Measurements from ENCODE around the gene COL1A1. TPM values are rescaled to one million over a fixed set of nuclear protein-coding genes. Genes with fewer than 3 reads are reported as not detected.

The COL1A1 gene
- total RNA-seq, 1 donor from 2014 or later: 0.47 TPM

GRCh38 chr17:50213026-50214022 is 11.9 kb upstream of the COL1A1 start:
- intact Hi-C loops (cut with micrococcal nuclease): no loop called here

GRCh38 chr17:50212121-50212843 is 10.9 kb upstream of the COL1A1 start:
- intact Hi-C loops (cut with micrococcal nuclease): no loop called here

GRCh38 chr17:50211249-50212120 is 10.1 kb upstream of the COL1A1 start:
- intact Hi-C loops (cut with micrococcal nuclease): no loop called here

GRCh38 chr17:50210240-50211225 is 9.1 kb upstream of the COL1A1 start:
- intact Hi-C loops (cut with micrococcal nuclease): no loop called here

GRCh38 chr17:50209472-50210239 is 8.2 kb upstream of the COL1A1 start:
- intact Hi-C loops (cut with micrococcal nuclease): no loop called here

GRCh38 chr17:50209133-50209471 is 7.7 kb upstream of the COL1A1 start:
- intact Hi-C loops (cut with micrococcal nuclease): no loop called here

GRCh38 chr17:50208611-50209061 is 7.2 kb upstream of the COL1A1 start:
- intact Hi-C loops (cut with micrococcal nuclease): no loop called here

- intact Hi-C loops (cut with micrococcal nuclease): no loop called here
These were observed 6.5 kb upstream of the COL1A1 start for GRCh38 chr17:50207792-50208567.

- intact Hi-C loops (cut with micrococcal nuclease): no loop called here
These were observed 5.9 kb upstream of the COL1A1 start for GRCh38 chr17:50207315-50207714.

GRCh38 chr17:50206604-50207293 is 5.3 kb upstream of the COL1A1 start:
- intact Hi-C loops (cut with micrococcal nuclease): no loop called here

- intact Hi-C loops (cut with micrococcal nuclease): no loop called here
These were observed 4.6 kb upstream of the COL1A1 start for GRCh38 chr17:50205963-50206505.

GRCh38 chr17:50205111-50205962 is 3.9 kb upstream of the COL1A1 start:
- intact Hi-C loops (cut with micrococcal nuclease): no loop called here

GRCh38 chr17:50204431-50204830 is 3.0 kb upstream of the COL1A1 start:
- intact Hi-C loops (cut with micrococcal nuclease): no loop called here

GRCh38 chr17:50203604-50204345 is 2.3 kb upstream of the COL1A1 start:
- intact Hi-C loops (cut with micrococcal nuclease): no loop called here

GRCh38 chr17:50203086-50203485 is 1.7 kb upstream of the COL1A1 start:
- intact Hi-C loops (cut with micrococcal nuclease): no loop called here
